ENCODE data around the gene NEK11.

Gene NEK11

DNA sequence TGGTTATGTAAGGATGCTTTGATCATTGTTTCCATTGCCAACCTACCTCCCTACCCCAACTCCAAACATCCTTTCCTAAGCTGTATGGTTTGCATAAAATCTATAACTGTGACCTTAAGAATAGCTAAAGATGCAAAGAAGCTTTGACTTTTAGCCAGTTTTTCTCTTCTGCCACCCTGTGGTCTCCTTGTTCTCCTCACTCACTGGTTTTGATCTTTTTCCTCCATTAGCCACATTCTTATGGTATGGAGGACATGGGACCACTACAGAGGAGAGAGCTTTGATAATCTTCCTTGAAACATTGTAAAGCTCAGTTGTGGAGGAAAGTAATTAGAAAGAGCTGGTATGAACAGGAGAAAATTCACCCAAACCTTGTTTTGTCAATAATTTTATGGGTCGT lies 115.9 kb downstream of the NEK11 start:
- DNase-seq: no peak

DNA sequence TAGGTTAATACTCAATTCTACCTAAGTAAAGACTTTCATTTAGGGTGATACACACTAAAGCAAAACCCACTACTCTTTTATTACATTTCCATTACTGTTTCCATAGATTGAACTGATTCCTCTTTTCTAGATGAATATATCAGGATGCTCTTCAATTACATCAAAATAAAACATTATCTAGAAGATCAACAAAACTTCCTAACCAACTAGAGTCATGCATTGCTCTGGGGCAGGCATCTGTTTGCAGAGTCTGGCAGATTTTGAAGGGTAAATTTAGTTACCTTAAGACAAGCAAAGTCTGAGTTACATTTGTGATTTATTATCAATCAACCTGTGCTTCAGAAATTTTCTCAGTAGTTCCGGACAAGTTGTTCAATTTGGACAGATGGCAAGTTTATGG lies 117.1 kb downstream of the NEK11 start:
- DNase-seq: no peak

DNA sequence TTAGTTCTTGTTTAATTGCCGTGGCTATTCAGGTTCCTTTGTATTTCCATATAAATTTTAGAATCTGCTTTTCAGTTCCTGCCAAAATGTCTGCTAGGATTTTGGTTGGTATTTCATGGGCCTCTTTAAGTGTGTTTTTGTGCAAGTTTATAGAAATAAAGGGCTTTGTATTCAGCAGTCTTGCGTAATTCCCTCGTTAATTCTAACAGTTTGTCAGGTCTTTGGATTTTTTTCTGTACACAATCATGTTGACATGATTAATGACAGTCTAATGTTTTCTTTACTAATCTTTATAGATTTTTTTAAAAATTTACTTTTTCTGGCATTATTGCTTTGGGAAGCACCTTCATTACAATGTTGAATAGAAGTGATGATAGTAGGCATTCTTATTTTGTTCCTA lies 120.9 kb downstream of the NEK11 start:
- DNase-seq: no peak

DNA sequence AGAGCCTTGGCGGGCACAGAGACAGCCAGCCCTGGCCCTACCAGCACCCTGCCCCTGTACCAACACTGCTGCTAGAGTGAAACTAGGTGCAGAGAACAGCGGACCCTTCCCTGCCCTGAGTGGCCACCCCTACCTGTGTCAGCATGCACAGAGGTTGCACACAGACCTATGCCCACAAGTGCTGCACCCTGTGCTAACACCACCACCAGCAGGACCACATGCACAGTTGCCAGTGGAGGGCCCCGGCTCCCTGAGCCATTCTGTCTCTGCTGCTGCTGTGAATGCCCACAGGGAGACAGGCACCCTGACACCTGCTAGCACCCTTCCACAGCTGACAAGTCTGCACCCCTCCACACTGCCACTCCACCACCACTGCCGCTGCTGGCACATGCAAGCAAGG lies 131.8 kb downstream of the NEK11 start:
- no peak for DNase-seq

DNA sequence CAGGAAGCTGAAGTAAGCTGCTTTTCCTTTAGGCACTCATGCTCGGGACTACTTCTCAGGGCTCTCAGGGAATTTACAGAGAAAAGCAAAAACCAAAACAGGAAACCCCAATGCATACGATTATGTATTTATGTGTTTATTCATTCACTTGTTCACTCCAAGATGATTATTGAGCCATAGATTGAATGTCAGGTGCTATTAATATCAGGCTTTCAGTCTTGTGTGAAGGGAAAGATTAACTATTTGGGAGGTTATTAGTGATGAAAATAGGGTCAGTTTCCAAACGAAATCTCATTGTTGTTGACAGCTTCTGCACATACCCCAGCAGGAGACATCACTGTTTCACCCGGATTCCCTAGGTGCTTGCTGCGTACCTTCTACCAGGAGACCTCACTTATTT lies 135.8 kb downstream of the NEK11 start:
- DNase-seq: no peak

DNA sequence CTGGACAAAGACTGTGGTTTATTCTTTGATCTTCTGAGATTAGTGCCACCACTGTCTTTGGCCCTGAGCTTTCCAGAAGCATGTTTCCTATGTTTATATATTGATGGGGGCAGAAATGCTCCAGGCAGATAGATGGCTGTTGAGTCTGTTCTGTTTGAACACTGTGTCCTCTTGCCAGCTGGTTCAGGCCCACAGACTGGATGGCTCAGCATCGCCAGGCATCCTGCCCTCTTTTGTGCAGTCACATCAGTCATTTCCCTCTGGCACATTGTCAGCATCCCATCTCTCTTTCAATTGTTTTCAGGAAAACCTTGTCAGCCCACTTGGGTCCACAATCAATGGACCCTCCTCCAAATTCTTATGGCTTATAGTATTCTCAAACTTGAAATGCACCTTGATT lies 141.2 kb downstream of the NEK11 start:
- DNase-seq: no peak

DNA sequence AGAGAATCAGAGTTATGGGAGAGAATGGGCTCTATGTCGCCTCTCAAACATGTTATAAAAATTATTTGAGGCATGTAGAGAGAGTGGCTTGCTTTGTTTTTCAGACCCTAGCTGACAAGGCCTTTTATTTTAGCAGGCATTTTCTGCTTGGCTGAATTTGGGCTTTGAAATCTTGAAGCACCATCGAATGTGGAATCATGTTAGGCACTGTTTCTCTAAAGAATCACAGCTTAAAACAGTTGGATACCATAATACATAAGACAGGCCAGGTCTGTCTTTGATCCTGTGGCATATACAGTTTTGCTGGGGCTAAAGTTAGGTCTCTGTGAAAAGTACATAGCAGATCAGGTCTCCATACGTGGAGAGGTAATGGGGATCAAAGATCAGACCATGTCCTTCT lies 142.7 kb downstream of the NEK11 start:
- DNase-seq: no peak

DNA sequence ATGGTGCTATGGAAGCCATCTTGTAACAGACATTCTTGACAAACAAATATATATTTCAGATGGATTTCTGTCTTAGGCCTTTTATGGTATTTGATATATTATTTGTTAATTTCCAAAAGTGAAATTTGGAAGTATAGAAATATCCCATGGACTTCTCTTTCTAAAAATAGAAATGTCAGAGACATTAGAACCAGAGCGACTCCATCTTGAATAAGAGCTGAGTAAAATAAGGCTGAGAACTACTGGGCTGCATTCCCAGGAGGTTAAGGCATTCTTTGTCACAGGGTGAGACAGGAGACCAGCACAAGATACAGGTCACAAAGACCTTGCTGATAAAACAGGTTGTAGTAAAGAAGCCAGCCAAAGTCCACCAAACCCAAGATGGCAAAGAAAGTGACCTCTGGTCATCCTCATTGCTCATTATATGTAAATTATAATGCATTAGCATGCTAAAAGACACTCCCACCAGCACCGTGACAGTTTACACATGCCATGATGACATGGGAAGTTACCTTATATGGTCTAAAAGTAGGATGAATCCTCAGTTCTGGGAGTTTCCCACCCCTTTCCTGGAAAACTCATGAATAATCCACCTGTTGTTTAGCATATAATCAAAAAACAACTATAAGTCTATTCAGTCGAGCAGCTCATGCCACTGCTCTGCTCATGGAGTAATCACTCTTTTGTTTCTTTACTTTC lies 146.0 kb downstream of the NEK11 start:
- DNase-seq: no peak

DNA sequence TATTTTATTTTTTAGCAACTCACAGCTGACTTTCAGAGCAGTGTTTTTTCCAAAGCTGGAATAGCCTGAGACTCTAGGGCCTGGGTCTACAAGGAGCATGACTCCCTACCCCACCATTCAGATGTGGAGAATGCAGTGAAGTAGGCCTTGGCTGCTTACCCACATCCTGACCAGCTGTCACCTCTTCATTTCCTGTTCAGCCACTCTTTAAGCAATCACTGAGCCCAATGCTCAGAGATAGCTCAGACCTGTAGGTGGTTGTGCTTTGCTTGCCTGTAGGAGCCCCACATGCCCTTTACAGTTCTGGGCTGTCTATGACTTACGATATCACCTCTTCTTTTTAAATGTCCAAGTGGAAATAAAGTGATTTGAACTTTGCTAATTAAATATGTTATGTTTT lies 148.1 kb downstream of the NEK11 start:
- DNase-seq: peak; percentile 44

DNA sequence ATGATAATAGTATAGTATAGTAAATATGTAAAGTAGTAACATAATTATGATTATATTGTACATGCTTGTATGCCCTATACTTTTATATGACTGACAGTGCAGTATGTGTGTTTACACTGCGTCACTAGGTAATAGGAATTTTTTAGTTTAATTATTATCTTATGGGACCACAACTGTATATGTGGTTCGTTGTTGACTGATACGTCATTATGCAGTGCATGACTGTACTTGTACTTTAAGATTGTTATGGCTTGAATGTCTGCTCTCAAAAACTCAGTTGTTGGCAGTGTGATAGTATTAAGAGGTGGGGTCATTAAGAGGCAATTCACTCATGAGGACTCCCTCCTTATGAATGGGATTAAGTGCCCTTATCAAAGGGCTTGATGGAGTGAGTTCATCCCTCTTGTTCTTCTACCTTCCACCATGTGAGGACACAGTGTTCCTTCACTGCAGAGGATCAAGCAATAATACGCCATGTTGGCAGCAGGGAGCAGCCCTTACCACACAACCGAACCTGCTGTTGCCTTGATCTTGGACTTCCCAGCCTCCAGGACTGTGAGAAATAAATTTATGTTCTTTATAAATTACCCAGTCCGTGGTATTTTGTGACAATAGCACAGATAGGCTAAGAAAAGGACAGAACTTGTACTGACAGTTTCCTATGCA lies 152.2 kb downstream of the NEK11 start:
- DNase-seq: no peak

DNA sequence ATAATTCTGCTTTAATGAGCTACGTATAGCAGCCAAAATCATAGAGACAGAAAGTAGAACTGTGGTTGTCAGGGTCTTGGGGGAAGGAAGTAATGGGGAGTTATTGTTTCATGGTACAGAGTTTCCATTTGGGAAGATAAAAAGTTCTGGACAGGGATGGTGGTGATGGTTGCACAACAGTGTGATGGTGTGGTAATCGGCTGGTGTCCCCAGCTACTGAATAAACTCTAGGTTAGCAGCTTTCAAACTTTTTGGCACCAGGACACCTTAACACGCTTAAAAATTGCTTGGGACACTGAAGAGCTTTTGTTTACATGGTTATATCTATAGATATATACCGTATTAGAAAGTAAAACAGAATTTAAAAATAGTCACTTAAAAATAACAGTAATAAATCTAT lies 166.0 kb downstream of the NEK11 start:
- DNase-seq: no peak

DNA sequence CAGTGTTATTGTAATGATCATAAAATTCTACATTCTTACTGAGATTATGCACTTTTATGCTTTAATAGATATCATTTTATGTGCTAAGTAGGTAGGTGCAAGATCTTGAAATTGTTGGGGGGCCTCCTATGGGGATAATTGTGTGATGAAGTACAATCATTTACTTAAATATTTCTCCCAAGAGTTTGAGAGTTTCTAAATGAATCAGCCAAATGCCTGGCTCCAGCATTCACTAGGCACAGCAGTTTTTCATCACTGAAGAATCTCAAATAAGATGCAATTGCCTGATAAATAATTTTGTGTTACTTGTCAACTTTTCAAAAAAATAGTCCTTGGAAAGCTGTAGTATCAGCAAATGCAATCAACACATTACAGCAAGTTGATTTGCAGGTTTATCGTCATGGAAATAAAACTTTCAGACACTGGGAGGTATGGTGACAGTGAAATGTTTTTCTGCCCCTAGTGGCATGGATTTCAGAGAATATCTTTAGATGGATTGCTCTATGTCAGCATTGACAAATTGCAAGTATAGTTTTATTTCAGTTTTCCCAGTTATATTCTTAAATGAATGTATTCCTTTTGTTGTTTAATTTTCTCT lies 167.1 kb downstream of the NEK11 start:
- no peak for DNase-seq

DNA sequence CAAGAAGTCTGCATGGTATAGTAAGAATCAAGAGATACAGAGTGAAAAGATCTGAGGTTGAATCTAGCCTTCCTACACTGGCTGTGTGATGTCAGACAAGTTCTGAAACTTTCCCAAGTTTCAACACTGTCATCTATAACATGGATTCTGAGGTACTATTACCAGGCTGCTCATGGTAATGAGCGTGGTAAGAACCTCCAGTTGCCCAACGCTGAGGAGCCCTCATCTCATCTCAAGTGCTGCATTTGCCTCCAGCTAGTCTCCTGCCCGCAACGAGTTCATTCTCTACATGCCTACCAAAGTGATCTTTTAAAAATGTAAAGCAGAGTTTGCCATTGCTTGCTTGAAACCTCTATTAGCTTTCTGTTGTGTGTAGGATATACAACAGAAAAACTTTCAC lies 168.1 kb downstream of the NEK11 start:
- DNase-seq: no peak

DNA sequence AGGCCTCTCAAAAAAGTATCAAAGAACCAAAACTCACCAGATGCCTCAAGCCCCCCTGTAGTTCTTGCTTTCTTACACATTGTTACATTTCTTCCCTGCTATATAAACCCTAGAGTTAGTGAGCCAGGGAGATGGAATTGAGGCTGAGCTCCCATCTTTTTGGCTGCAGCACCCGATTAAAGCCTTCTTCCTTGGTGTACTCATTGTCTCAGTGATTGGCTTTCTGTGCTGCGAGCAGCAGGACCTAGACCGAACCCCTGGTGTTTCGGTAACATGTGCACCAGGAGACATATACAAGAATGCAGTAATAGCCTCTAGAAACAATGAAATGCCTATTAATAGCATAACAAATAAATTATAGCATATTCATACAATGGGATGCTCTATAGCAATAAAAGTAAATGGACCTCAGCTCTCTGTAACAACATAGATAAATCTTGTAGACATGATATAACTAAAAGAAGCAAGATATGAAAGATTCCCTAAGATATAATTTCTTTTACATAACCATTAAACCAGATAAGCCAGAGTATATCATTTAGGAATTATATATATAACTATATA lies 174.0 kb downstream of the NEK11 start:
- no peak for DNase-seq

DNA sequence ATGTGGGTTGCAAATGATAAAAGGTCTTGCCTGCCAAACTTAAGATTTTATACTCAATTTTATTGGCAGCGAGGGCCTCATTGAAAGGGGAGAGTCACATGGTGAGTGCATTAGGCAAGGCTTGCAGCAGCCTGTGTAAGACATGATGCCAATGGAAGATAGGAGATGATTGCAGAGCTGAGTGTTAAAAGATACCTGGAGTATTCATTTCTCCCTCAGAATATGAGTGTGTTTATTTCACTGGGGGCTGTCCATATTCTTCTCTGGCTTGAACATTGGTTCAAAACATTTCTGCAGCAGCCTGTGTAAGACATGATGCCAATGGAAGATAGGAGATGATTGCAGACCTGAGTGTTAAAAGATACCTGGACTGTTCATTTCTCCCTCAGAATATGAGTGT lies 189.7 kb downstream of the NEK11 start:
- DNase-seq: no peak

DNA sequence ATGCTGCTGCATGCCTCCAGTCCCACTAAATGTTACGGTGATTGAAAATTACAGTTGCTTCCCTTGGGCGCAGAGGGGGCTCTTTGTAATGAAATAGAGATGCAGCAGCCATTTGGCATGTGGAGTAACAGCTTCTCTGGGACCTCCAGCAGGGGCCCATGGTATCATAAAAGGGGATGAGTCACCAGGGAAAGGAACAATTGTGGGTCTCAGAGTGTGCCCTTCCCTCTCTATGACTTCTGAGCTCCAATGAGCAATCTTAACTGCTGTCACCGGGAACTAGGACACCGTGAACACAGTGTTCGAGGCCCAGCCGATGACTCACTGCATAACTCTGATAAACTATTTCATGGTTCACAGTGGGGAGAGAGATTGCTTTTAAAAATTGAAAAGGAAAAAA lies 190.1 kb downstream of the NEK11 start:
- no peak for DNase-seq

DNA sequence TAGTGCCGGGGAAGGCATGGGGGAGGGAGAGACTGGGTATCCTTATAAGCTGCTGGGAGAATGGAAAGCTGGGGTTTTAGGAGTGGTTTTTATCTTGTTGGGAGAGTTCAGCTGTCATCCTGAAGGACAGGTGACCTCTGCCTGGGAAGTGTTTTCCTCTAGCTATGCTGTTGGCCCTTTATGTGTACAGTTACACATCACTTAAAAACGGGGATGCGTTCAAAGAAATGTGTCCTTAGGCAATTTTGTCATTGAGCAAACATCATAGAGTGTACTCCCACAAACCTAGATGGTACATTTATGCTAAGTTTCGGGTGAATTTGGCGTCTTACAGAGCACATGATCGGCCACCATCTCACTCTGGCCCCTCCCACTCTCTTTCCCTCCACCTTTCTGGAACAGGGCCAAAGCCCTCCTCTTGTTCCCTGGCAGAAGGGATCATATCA lies 190.6 kb downstream of the NEK11 start:
- no peak for DNase-seq

DNA sequence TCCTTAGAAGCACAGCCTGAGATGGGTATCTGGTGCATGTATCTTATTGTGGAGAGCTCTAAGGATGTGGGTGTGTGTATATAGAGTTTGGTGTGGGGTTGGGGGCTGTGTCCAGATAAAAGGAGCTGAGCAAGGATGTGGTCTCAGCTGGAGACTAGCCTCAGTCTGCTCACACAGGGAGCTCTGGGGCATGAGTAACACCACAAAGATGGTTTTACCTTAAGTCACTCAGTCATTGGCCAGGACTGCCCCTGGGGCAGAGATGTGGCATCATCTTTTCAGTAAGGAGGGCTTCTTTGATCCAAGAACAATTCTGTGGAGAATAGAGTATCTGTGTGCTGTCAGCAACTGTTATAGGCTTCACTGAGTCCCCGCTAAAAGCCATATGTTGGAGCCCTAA lies 191.5 kb downstream of the NEK11 start:
- no peak for DNase-seq

DNA sequence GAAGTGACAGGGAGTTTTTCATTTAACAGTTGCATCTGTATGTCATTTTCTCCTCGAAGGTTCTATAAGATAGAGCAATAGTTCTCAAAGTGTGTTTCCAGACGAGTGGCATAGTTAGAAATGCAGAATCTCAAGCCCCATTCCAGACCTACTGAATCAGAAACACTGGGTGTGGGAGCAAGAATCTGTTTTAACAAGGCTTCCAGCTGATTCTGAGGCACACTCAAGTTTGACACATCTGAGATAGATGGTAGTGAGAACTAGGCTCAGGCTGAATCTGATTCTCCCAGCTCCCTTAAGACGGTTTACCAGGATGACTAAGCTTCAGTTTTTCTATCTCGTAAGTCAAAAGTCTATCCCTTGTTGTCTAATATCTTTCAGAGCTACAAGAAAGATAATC lies 195.1 kb downstream of the NEK11 start:
- DNase-seq: no peak

DNA sequence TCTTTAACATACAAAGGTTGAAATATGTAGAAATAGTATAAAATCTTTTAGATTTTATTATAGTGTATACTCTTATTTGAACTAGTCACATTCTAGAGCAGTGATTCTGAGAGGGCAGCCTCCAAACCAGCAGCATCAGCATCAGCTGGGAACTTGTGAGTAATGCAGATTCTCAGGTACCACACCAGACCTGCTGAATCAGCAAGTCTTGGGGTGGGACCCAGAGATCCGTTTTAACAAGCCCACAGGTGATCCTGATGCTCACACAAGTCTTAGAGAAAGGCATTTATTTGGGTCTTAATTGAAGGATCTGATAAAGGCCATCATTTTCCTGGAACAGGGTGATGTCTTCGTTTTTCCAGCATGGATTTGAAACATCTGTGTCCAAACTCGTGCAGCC lies 195.9 kb downstream of the NEK11 start:
- no peak for DNase-seq

DNA sequence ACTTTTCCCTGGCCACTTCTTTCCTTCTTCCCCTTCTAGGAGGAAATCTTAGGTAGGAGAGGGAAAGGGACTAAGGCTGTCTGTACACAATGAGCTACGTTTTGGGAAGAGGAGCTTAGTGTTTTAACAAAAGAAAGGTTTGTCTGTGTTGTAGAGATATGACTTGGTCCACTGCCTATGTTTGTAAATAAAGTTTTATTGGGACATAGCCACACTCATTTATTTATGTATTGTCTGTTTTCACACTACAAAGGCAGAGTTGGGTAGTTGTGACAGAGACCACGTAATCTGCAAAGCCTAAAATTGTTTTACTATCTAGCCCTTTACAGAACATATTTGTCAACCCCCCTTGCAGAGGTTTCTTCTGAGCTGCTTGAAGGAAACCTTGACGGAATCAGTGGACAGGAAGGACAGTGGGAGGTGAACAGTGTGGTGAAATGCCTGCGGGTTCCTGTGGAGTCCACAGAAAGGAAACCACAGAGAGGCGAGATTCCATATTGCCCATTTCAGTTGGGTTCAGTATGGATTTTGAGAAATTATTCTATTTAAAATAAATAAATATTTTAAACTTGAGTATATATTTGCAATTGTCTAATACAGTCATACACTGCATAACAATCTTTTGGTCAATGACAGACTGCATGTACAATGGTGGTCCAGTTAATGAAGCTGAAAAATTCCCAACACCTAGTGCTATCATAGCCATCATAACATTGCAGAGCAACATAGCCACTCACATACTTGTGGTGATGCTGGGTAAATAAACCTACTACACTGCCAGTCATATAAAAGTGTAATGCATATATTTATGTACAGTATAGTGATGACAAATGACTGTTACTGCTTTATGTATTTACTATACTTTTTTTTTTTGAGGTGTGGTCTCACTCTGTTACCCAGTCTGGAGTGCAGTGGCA lies 197.0 kb downstream of the NEK11 start:
- DNase-seq: peak; percentile 14

DNA sequence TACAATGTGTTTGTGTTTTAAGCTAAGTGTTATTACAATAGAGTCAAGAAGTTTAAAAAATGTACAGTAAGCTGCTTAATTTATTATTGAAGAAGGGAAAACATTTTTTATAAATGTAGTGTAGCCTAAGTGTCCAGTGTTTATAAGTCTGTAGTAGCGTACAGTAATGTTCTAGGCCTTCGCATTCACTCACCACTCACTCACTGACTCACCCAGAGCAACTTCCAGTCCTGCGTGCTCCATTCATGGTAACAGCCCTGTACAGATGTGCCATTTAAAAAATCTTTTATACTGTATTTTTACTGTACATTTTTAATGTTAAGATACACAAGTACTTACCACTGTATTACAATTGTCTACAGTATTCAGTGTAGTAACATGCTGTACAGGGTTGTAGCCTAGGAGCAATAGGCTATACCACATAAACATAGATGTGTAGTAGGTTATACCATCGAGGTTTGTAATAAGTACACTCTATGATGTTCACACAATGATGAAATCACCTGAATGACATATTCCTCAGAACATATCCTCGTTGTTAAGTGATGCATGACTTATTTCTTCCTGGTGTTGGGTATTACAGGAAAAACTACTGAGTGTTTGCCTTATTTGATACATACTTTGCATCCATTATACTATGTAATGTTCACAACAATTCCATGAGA lies 198.3 kb downstream of the NEK11 start:
- no peak for DNase-seq

DNA sequence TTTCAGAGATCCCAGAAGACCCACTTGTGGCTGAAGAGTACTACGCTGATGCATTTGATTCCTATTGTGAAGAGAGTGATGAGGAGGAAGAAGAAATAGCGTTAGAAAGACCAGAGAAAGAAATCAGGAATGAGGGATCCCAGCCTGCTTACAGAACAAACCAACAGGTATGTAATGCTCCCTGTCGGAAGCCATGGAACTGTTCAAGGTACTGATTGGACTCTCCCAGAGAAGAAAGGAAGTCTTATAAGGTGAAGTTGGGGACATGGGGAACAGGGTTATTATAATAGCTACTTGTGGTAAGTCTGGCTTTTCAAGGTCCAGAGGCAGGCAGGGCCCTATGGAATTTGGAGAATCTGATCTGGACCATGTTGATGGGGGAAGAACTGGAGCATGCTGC lies 201.8 kb downstream of the NEK11 start:
- no peak for DNase-seq

All from GDM1 (cell line).